Colon (tissue), 2 donors: ENCODE measurements around the gene MRPS23.

ENCODE experiments used
- FAIRE-seq: peaks from 2 replicates; lab custom pipeline; 2012; peaks lifted over from hg19 to GRCh38; lab: Jason Lieb, UNC
- donor health status: control.
- donor health status: control.

The MRPS23 gene

DNA sequence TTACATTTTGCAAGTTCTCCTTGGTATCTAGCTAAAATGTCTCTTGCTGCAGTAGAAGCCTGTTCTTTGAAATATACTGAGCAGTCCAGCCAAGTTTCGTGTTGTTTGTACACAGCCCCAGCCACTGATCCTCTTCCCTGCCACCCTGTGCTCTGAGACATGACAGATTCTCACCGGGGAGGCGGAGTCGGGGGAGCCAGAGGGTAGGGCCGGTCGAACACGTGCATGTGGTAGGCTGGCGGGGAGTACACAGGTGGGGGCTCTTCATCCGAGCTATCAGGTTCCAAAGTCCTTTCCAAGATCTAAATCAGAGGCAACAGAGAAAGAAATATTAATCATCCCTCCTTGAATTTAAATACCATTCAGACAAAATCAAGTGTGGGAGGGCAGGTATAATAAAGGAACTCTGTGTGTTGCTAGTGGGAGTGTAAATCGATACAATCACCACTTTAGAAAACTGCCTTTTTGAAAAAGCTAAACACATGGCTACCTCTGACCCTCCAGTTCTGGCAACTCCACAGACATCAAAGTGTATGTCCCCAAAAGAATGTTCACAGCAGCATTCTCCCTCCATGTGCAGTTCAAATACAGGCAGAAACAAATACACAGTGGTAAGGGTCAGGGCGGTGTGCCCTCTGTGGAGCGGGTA, 29.7 kb upstream of the MRPS23 start:
- no peak for FAIRE-seq

GRCh38 chr17:57877803-57878377, 28.0 kb upstream of the MRPS23 start:
- FAIRE-seq, result no peak

DNA sequence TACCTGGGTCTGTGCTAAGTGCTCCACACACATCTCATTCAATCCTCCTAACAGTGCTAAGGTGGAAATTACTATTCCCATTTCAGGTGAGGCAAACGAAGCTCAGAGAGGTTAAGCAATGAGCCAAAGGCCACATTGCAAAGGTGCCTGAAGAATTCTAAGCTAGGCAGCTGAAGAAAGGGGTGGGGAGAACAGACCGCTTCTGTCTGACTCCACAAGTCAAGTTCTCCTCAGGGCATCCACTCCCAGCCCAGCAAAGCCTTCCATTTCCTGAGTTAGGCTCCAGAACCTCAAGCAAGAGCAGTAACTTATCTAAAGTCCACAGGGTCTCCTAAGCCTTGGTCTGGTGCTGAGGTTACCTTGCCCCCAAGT, 27.0 kb upstream of the MRPS23 start:
- no peak for FAIRE-seq

GRCh38 chr17:57876023-57876865, 26.4 kb upstream of the MRPS23 start:
- FAIRE-seq, result no peak

GRCh38 chr17:57875290-57876022, 25.6 kb upstream of the MRPS23 start:
- no peak for FAIRE-seq

- FAIRE-seq, result no peak
Measured at GRCh38 chr17:57874434-57875289, 24.8 kb upstream of the MRPS23 start.

GRCh38 chr17:57874058-57874419, 24.2 kb upstream of the MRPS23 start:
- no peak for FAIRE-seq

GRCh38 chr17:57873261-57874057, 23.6 kb upstream of the MRPS23 start:
- no peak for FAIRE-seq

DNA sequence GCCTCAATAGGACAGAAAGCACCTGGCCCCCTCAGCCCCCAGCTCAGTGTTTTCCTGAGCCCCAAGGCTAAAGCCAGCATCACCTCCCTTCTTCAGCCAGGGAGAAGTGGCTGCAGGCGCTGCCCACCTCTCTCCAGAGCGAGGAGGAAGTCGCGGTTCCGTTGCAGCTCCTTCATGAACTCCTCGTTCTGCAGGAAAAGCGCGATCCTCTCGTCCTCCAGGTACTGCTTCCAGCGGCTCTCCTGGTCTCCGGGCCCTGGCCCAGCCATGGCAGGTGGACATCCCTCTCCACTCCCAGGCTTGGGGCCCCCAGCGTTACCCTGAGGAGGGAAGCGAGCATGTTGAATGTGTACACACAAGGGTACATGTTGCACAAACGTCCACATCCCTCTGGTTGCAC, 22.7 kb upstream of the MRPS23 start:
- FAIRE-seq, result no peak

GRCh38 chr17:57871863-57872262, 22.0 kb upstream of the MRPS23 start:
- FAIRE-seq, result no peak

DNA sequence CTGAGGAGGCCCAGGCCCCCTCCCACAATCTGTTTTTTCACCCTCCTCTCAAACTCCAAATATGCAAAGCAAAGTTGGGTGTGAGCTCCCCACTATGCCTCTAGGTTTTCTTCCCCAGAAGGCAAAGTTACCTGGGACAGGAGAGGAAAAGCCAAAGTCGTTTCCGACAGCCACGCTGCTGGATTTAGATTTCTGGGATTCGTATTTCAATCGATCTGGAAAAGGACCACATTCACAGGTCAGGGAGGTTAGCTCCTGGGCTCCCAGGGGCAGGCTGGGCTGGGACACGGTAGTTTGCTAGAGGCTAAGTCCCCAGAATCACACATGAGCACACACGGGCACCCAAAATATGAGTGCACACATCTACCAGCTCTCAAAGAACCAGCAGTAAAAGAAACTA, 21.3 kb upstream of the MRPS23 start:
- no peak for FAIRE-seq

DNA sequence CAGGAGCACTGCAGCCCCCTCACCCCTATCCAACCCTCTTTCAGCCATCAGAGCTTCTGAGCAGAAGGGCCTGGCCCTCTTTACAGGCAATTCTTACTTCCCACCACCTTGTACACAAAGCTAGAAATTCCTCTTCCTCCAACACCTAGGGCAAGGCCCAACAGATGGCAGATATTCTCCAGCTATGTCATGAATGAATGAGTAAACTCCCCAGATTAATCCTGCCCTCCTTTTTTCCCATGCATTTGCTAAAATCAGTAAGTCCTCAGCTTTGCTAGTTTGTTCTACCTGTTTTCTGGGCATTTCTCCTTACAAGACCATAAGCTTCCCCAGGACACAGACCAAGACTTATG, 20.4 kb upstream of the MRPS23 start:
- FAIRE-seq, result no peak

DNA sequence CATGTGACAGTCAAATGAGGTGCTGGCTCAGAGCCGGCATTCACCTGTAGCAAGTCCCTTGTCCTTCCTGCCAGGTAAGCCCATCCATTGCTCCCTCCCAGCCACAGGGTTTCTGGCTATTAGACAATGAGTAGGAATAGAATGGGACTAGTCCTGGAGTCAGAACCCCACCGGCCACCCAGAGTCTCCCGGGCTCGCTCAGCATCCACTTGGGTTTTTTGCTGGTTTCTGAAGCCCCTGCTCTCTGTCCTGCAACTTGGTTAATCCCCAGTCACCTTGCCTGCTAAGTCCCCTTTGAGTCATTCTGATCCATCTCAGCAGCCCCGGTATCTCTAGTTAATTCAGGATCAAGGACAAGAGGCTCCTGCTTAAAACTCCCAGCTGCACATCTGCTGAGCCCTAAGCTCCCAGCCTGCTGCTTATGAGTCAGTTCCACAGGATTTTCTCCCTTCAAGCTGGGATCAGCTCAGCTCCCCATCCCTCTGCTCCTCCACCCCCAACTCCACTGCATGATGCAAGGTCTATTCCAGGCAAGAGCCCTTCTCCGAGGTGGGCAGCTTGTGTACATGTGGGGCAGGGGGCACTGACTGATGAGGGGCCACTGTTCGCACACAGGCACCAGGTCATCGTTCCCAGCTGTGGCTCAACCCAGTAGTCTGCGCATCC, 19.9 kb upstream of the MRPS23 start:
- no peak for FAIRE-seq

DNA sequence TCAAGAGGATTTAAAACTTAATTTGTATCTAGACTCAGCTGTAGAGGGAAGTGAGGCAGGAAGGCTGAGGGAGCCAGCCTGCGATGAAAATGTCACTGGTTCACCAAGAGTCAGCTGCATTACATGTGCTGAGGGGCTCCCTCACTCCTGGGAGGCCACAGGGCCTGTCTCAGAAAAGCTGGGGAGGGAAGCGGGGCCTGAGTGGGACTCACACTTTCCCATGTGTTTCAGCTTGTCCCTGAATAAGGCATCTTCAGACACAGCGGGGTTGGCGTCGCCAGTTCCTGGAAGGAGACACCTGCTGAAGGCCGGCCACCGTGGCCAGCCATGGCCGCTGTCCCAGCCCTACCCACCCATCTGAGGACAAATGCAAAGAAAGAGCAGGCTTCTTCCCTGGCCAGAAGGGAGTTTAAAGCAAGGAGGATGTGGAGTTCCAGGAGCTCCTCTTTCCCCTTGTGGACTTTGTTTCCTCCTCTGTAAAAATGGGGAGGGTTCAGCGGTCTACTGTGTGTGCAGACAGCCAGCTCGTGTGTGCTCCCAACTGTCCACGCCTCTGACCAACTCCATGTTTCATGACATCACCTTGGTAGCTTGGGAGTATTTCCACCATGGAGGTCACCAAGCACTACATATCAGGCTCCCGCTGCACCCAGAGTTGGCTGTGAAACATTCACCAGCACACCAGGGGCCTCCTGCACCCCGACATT, 19.2 kb upstream of the MRPS23 start:
- FAIRE-seq, result no peak

DNA sequence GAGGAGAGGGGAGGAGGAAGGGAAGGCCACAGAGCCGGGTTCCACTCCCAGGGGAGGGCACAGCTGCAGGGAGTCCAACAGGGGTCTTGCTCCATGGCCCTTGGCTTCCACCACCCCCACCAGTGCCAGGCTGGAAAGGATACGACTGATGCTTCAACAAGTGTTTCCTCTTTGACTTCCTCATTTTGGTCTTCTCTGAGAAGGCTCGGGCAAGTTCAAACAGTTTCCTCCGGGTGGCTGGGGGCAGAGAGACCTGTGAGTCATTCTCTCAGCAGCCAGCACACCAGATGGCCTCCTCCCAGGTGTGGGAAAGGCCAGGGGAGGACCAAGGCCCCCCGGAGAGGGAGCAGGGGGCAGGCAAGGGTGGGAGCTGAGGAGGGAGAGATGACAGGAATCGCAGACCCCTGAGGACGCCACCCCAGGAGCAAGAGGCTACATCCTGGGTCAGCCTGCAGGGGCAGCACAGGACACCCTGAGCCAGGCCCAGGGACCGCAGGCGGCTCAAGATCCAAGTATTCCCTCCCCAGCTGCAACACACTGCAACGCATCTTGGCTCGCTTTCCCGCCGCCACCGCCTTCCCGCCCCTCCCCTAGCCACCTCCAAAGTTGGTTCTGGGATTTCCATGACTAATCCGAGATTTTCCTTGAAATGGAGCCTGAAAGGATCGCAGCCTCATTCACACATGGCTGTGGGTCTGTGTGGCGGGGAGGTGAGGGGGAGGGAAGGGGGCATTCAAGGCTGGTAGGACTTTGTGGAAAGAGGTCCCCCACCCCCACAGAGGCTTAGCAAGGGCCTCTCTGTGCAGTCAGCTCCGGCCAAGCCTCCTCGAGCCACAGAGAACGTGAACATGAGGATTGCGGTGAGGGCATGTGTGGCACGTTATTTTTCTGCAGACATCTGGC, 18.4 kb upstream of the MRPS23 start:
- no peak for FAIRE-seq

GRCh38 chr17:57867126-57867525, 17.3 kb upstream of the MRPS23 start:
- FAIRE-seq, result no peak

GRCh38 chr17:57866723-57867122, 16.9 kb upstream of the MRPS23 start:
- no peak for FAIRE-seq

- no peak for FAIRE-seq
Measured at GRCh38 chr17:57866319-57866718, 16.5 kb upstream of the MRPS23 start.

DNA sequence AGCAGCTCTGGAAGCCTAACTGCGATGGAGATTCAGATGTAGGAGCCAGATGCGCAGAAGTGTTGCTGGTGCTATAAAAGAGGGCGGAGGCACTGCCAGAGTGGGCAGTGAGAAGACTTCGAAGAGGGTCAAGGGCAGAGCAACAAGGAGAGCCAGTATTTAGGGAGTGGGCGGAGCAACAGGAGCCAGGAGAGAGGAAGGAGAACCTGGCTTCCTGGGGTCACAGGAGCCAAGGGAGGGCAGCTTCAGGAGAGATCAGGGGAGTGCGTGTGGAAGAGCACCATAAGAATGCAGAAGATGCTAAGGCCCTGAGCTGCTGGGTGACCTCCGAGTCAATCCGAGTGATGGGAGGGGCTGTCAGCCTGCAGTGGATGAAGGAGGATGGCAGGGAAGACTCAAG, 14.4 kb upstream of the MRPS23 start:
- FAIRE-seq, result no peak
